GM19035 (cell line): Measurements from ENCODE around the gene GOLGA2.

Experiments
- ATAC-seq: cut with Tn5 transposase; IDR thresholded peaks from one replicate; pipeline ENCODE4 v1.9.1; 2021; ENCODE audit not compliant: unreplicated experiment

Gene GOLGA2

DNA sequence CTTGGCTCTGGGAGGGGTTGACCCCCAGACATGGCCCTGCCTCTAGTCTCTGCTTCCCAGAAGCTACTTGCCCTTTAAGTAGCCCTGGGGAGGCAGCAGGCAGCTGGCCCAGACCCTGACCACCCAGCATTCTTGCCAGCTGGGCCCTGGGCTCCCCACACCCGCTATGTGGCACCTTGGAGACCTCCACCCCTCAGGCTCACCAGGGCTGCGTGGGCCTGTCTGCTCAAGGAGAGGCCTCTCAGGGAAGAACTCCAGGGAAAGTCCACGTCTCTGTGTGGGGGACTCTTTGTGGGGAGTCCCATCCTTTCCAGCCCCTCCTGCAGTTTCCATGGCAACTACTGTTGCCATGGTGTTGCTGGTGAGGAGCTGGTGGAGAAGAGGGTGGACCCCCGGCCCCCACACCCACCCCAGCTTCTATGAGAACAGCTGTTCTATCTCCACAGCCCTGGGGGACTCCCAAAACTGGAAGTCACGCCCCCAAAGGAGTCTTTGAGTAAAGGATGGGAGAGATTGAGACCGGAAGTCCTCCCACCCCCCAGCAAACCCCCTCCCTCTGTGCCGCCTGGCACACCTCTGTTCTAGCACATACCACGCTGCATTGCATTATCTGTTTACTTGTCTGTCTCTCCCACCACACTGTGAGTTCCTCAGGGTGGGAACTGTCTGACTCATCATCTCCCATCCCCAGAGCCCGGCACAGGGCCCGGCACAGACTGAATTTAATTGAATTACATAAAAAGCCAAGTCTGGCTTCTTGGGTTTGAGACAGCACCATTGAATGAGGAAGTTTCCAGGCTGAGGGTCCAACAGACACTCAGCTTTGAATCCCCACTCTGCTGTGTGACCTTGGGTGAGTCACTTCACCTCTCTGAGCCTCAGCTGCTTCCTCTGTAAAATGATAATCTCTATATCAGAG is 60.1 kb downstream of the GOLGA2 start:
- ATAC-seq = no peak

DNA sequence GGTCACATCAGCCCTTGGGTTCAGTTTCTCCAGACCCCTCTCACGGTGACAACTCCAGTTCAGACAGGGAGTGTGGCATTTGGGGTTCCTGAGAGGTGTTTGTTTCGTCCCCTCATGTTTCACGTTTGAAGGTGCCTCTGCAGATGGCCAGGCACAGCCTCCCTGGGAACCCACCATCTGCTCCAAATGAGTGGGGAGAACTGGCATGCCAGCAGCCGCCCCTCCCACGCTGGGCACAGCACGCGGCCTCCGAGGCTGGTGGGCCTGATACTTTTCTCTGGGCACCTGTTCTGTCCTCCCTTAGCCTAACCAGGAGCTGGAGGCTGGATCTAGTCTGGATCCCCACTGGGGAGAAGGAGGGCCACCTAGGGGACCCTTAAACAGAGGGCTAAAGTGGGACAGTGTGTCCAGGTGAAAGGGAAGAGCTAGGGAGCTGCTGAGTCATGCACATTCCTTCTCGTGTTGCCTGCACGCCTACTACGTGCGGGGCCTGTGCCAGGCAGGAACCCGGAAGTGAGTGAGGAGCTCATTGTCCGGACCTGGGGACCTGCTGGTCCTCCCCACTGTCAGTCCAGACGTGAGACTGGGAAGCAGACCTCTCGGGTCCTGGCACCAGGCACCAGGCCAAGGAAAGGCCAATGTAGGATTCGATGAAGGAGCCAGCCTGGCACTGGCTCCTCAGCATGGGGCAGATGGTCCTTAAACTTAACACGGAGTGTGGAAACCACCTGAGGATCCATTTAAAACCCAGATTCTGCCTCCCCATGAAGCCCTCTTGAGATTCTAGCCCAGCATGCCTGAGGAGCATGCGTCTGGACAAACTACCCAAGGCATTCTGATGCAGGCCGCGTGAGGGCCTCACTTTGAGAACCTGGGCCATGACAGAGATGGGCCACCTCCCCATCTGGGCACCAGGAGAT is 61.0 kb downstream of the GOLGA2 start:
- ATAC-seq = no peak

GRCh38 chr9:128213746-128214497 is 61.9 kb downstream of the GOLGA2 start:
- ATAC-seq = no peak

DNA sequence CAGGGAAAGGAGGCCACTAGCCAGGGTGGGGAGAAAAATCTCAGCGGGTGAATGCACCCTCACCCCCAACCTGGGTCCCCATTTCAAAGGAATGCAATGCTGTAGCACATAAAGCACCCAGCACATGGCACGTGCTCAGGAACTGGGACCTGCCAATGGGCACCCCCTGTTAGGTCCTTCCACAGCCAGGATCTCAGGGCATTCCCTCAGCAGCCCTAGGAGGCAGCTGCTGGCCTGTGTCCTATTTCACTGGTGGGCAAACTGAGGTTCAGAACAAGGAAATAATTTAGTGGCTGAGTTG is 63.9 kb downstream of the GOLGA2 start:
- no peak for ATAC-seq

DNA sequence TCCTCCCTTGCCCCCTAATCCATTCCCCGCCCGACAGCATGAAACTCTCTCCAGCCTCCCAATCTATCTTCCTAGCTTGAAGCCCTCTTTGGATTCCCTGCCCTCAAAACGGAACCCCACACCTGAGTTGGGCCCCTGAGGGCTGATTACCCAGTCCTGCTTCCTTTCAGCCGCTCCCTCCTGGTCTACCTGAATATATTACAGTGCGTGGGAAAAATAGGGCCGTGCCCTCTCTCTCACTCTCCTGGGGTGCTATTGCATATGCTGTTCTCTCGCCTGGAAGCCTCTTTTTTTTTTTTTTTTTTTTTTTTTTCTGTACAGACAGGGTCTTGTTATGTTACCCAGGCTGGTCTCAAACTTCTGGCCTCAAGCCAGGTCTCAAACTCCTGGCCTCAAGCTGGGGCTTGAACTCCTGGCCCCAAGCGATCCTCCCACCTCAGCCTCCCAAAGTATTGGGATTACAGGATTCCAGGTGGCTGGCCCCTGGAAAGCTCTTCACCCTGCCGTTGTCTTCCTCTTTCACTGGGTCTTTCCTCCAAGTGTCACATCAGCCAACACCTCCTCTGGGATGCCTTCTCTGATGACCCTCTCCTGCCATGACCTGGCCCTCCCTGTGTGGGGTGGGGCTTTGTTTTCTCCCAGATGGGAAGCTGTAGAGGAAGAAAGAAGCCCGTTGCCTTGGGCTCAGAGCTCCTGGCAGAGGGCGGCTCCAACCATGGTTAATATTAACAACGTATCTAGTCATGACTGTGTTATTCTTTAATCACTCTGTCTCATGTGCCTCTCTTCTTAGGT is 64.4 kb downstream of the GOLGA2 start:
- ATAC-seq = no peak

DNA sequence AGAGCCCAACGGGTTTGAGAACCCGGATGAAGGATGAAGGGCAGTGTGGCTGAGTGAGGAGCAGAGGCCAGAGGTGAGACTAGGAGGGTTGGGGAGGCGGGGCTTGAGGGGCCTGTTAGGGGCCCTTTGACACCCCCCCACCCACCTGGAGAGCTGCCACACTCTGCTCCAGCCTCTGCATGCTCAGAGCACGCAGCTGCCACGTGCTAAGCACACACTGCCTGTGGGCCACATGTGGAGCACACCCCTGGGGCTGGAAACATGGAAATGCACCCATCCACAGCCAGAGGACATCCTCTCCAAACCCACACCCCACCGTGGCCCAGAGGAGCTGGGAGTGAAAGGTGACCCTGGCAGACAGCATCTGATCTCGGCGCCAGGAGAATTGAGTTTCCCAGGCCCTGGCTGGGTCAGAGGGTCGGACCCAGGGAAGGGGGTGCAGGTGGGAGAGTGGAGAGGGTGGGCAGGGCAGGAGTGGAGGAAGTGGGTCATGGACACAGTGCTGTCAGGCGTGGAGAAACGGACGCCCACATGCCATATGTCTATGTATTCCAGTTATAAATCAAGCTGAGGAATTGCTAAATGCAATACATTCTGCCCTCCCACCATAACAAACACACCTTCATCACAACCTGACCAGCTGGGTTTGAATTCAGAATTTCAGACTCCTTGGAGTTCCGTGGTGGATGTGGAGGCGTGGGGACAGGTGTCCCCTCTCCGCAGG is 66.7 kb downstream of the GOLGA2 start:
- no peak for ATAC-seq

DNA sequence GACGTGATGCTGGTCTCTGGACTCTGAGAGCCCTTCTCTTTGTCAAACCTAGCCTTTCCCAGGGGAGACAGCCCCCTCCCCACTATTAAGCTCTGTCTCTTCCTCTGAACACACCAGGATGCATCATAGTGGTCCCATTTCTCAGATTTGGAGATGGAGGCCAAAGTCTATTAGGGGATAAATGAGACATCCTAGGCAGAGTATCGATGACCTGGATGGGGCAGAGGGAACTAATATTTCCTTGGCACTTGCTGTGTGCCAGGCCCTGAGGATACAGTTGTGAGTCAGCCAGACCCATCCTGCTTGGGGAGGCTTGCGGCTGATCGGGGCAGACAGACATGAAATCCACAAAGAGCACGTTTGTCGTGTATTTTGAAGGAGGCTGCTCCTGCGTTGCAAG is 67.4 kb downstream of the GOLGA2 start:
- no peak for ATAC-seq

DNA sequence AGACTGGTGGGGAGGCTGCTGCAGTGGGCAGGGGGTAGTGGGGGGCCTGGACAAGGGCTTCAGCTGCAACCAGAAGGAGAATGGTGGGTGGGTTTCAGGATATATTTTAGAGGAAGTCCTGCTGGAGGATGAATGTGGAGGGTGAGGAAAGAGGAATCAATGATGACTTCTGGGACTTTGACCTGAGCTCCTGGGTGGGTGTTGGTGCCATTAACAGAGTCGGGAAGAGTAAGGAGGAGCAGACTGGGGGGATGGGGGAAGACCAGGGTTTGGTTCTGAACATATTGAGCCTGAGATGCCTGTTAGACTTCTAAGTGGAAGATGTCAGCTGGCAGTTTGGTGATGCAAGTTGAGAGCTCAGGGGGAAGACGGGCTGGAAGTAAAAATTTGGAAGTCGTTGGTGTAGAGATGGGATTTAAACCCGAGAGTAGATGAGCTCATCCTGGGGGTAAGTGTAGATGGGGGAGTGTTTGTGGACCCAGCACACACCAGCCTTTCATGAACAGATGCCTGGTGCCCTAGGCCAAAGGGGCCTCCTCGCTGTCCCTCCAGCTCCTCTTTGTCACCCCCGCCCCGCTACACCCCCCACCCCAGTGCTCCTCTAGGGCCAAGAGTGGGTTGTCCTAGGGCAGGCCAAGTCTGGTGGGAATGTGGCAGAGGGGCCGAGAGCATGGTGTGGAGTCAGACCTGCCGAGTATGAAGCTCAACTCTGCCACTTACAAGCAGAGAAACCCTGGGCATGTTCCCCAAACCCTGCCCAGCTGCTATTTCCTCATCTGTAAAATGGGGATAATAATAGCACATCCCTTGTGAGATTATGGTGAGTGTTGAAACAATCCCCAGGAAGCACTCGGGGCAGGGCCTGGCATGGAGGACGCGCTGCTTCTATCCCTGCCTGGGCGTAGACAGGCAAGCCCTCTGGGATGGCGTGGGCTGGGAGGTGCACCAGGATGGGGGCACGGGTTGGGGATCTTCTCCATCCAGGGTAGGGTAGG is 68.6 kb downstream of the GOLGA2 start:
- ATAC-seq = no peak

GRCh38 chr9:128206484-128206883 is 69.3 kb downstream of the GOLGA2 start:
- ATAC-seq = no peak
